Liver (tissue), 9 donors: ENCODE results near the gene SPSB2. TPM values are rescaled to one million over a fixed set of nuclear protein-coding genes. Genes with fewer than 3 reads are reported as not detected.
"Not testable (repeated sequence)": the region's sequence is repeated elsewhere in the genome, so short reads cannot be mapped to it uniquely, and the experiment has no call there.

Source experiments
- DNase-seq: peaks from one replicate; pipeline ENCODE4 v3.0.0-alpha.2; 2017; ENCODE audit warnings: low spot score
- H3K27ac ChIP-seq, 2 donors: one replicate each; pipeline ENCODE4 v1.7.0; 2013; ENCODE audit warnings: inconsistent platforms in 2 of 2, low read length in 2 of 2, control low read depth in 1 of 2, low read depth in 1 of 2, mild to moderate bottlenecking in 1 of 2
- H3K27me3 ChIP-seq, 4 donors: one replicate each; pipeline versions ENCODE4 v1.6.1 to v1.7.0; 2013; ENCODE audit warnings: low read length in 3 of 4, inconsistent platforms in 1 of 4, mild to moderate bottlenecking in 1 of 4, moderate library complexity in 1 of 4; ENCODE audit not compliant: control insufficient read depth in 4 of 4, insufficient read depth in 4 of 4
- H3K36me3 ChIP-seq, 4 donors: one replicate each; pipeline versions ENCODE4 v1.6.1 to v1.7.0; 2013; ENCODE audit warnings: low read length in 3 of 4, mild to moderate bottlenecking in 3 of 4, low read depth in 1 of 4, moderate library complexity in 1 of 4; ENCODE audit not compliant: control insufficient read depth in 4 of 4, insufficient read depth in 3 of 4
- H3K4me1 ChIP-seq, 4 donors: one replicate each; pipeline versions ENCODE4 v1.6.1 to v1.7.0; 2013; ENCODE audit warnings: low read length in 3 of 4, mild to moderate bottlenecking in 3 of 4, moderate library complexity in 1 of 4; ENCODE audit not compliant: control insufficient read depth in 4 of 4, insufficient read depth in 4 of 4
- H3K4me3 ChIP-seq, 3 donors: one replicate each; pipeline versions ENCODE4 v1.6.1 to v1.7.0; 2013; ENCODE audit warnings: low read length in 3 of 3, control low read depth in 1 of 3, low read depth in 1 of 3, mild to moderate bottlenecking in 1 of 3
- H3K9ac ChIP-seq, 2 donors: one replicate each; pipeline ENCODE4 v1.7.0; 2013; ENCODE audit warnings: low read length in 2 of 2, mild to moderate bottlenecking in 2 of 2, moderate library complexity in 2 of 2, control low read depth in 1 of 2, low read depth in 1 of 2
- H3K9me3 ChIP-seq, 4 donors: one replicate each; pipeline versions ENCODE4 v1.6.1 to v1.7.0; 2013; ENCODE audit warnings: low read length in 3 of 4; ENCODE audit not compliant: control insufficient read depth in 4 of 4
- ATF3 ChIP-seq: IDR thresholded peaks from 2 replicates; pipeline ENCODE4 v1.6.1; 2016; ENCODE audit warnings: antibody characterized with exemption
- CTCF ChIP-seq: fragments of 150-350 bp; IDR thresholded peaks from 2 replicates; pipeline ENCODE4 v1.5.1; 2017; ENCODE audit warnings: improper control_type of control experiment, low read depth, low read length; ENCODE audit not compliant: missing input control
- EGR1 ChIP-seq, 2 donors: IDR thresholded peaks; 2 replicates each; pipeline ENCODE4 v1.6.1; 2016 to 2018; ENCODE audit warnings: antibody characterized with exemption in 2 of 2, low read depth in 2 of 2
- FOXA1 ChIP-seq: IDR thresholded peaks from 2 replicates; pipeline ENCODE4 v1.6.1; 2016; ENCODE audit warnings: antibody characterized with exemption
- FOXA2 ChIP-seq: IDR thresholded peaks from 2 replicates; pipeline ENCODE4 v1.6.1; 2016; ENCODE audit warnings: antibody characterized with exemption
- GABPA ChIP-seq, 2 donors: IDR thresholded peaks in 1 of 2; conservative IDR thresholded peaks in 1 of 2; 2 replicates each; pipeline ENCODE4 v1.6.1; 2016; ENCODE audit warnings: antibody characterized with exemption in 2 of 2, mild to moderate bottlenecking in 1 of 2, moderate library complexity in 1 of 2
- HNF4A ChIP-seq, 2 donors: conservative IDR thresholded peaks; 2 replicates each; pipeline ENCODE4 v1.6.1; 2016; ENCODE audit warnings: antibody characterized with exemption in 2 of 2, mild to moderate bottlenecking in 2 of 2
- HNF4G ChIP-seq: IDR thresholded peaks from 2 replicates; pipeline ENCODE4 v1.6.1; 2016; ENCODE audit warnings: antibody characterized with exemption
- MAX ChIP-seq: IDR thresholded peaks from 2 replicates; pipeline ENCODE4 v1.6.1; 2016; ENCODE audit warnings: antibody characterized with exemption
- NR2F2 ChIP-seq: IDR thresholded peaks from 2 replicates; pipeline ENCODE4 v1.6.1; 2016; ENCODE audit warnings: antibody characterized with exemption
- RAD21 ChIP-seq, 2 donors: IDR thresholded peaks; 2 replicates each; pipeline ENCODE4 v1.6.1; 2016; ENCODE audit warnings: antibody characterized with exemption in 2 of 2, mild to moderate bottlenecking in 2 of 2
- REST ChIP-seq: IDR thresholded peaks from 2 replicates; pipeline ENCODE4 v1.6.1; 2016; ENCODE audit warnings: antibody characterized with exemption, mild to moderate bottlenecking
- RXRA ChIP-seq, 2 donors: IDR thresholded peaks; 2 replicates each; pipeline ENCODE4 v1.6.1; 2017 to 2018; ENCODE audit warnings: antibody characterized with exemption in 2 of 2, mild to moderate bottlenecking in 1 of 2
- SP1 ChIP-seq: IDR thresholded peaks from 2 replicates; pipeline ENCODE4 v1.6.1; 2018; ENCODE audit warnings: antibody characterized with exemption, mild to moderate bottlenecking
- TAF1 ChIP-seq: conservative IDR thresholded peaks from 2 replicates; pipeline ENCODE4 v1.6.1; 2016; ENCODE audit warnings: antibody characterized with exemption, mild to moderate bottlenecking
- YY1 ChIP-seq: IDR thresholded peaks from 2 replicates; pipeline ENCODE4 v1.6.1; 2016; ENCODE audit warnings: antibody characterized with exemption, mild to moderate bottlenecking
- ZBTB33 ChIP-seq: IDR thresholded peaks from 2 replicates; pipeline ENCODE4 v1.6.1; 2016; ENCODE audit warnings: antibody characterized with exemption
- WGBS: extraction: QIAGEN DNeasy Blood & Tissue Kit; methylation state at CpG from one replicate; pipeline ENCODE4 v1.1.7; 2013; 5-methylcytosine and 5-hydroxymethylcytosine counted together
- polyA plus RNA-seq, 2 donors: library from polyadenylated mRNA; stranded (reverse) in 1 of 2; unstranded in 1 of 2; fragments of 200-250 nt in 1 of 2; fragments of >200 nt in 1 of 2; fragmentation: Nextera tagmentation in 1 of 2; extraction: Ambion mirVana in 1 of 2; gene quantifications; one replicate each; pipeline versions ENCODE4 v1.2.1 to v1.2.3, GENCODE V29; 2013 to 2015
- total RNA-seq, 2 donors: library from RNA; depleted of rRNA; stranded (reverse); fragments of >200 nt; gene quantifications; one replicate each; pipeline ENCODE4 v1.2.3, GENCODE V29; 2014
- donor health status: healthy.
- donor health status: healthy.
- donor health status: healthy.
- donor health status: healthy.
- donor health status: healthy.

SPSB2 gene
- total and polyA plus RNA-seq, 4 donors = 3.2 to 4.6 (median 4.1) TPM

GRCh38 chr12:6866920-6867412 is 6.1 kb downstream of the SPSB2 start:
- H3K27me3 ChIP-seq = no peaks in the 10 kb centered on the region
- H3K9ac ChIP-seq = no peak overlapping the region
- TF ChIP-seq HNF4A (conservative IDR thresholded peaks at IDR 0.05) (peak in 1 of 2 donors; percentile 20), ATF3 (no peak), SP1 (peak; percentile 8)
- H3K36me3 ChIP-seq = peaks cover 4 to 39% (median 17%) of the 10 kb centered on the region in 4 donors
- peak overlapping the region; percentile 52 to 99 for H3K27ac ChIP-seq
- 3% methylated on average over 33 of the region's 33 CpGs for WGBS
- H3K9me3 ChIP-seq = no peaks in the 10 kb centered on the region
- H3K4me3 ChIP-seq = peak overlapping the region in 2 of 3 donors; percentile 39 to 91
- H3K4me1 ChIP-seq = peaks cover 3 to 40% (median 35%) of the 10 kb centered on the region in 4 donors
- DNase-seq = no peak

GRCh38 chr12:6866163-6866919 is 6.8 kb downstream of the SPSB2 start:
- Histone ChIP-seq H3K4me3 (no peak overlapping the region), H3K9me3 (no peaks in the 10 kb centered on the region), H3K9ac (no peak overlapping the region), H3K36me3 (peaks cover 7 to 44% (median 18%) of the 10 kb centered on the region in 4 donors), H3K27ac (peak overlapping the region in 1 of 2 donors; percentile 52), H3K27me3 (no peaks in the 10 kb centered on the region), H3K4me1 (peaks cover 3 to 33% (median 29%) of the 10 kb centered on the region in 4 donors)
- no peak for DNase-seq
- TF ChIP-seq FOXA2 = no peak
- TF ChIP-seq NR2F2 = no peak
- no peak for TF ChIP-seq HNF4A (conservative IDR thresholded peaks at IDR 0.05)
- TF ChIP-seq GABPA (IDR thresholded peaks at IDR 0.05 in 1 of 2, conservative IDR thresholded peaks at IDR 0.05 in 1 of 2) = no peak
- no peak for TF ChIP-seq SP1
- no peak for TF ChIP-seq MAX
- no peak for TF ChIP-seq FOXA1
- TF ChIP-seq YY1 = no peak
- TF ChIP-seq REST = no peak
- no peak for TF ChIP-seq HNF4G
- no peak for TF ChIP-seq RXRA (IDR thresholded peaks at IDR 0.05)
- TF ChIP-seq TAF1 = no peak
- TF ChIP-seq ZBTB33 = no peak
- TF ChIP-seq EGR1 (IDR thresholded peaks at IDR 0.05; ENCODE audit: low read depth in 2 of 2) = no peak
- no peak for TF ChIP-seq CTCF
- no peak for TF ChIP-seq ATF3
- TF ChIP-seq RAD21 (IDR thresholded peaks at IDR 0.05) = no peak
- 83% methylated on average over 19 of the region's 19 CpGs for WGBS

- peaks cover 10 to 51% (median 24%) of the 10 kb centered on the region in 4 donors for H3K36me3 ChIP-seq
- WGBS = 97% methylated on average over 5 of the region's 5 CpGs
Measured at GRCh38 chr12:6865307-6865706, 7.8 kb downstream of the SPSB2 start.

More at GRCh38 chr12:6865307-6865706, 7.8 kb downstream of the SPSB2 start:
- H3K4me3 ChIP-seq, H3K9me3 ChIP-seq, DNase-seq, H3K27me3 ChIP-seq, H3K9ac ChIP-seq, H3K27ac ChIP-seq: not testable (repeated sequence)
- H3K4me1 ChIP-seq = peaks cover 3 to 28% (median 26%) of the 10 kb centered on the region in 4 donors
